ENCODE data around the gene LSAMP.

- TF ChIP-seq STAT6 (CRISPR knock-in tag; conservative IDR thresholded peaks at IDR 0.05; ENCODE audit: low read depth) (no peak), CTCF (IDR thresholded peaks at IDR 0.05) (no peak), IRF2 (CRISPR knock-in tag; IDR thresholded peaks at IDR 0.05; ENCODE audit: borderline replicate concordance, low read depth) (no peak), CREM (CRISPR knock-in tag; IDR thresholded peaks at IDR 0.05) (no peak), FOXJ3 (CRISPR knock-in tag; IDR thresholded peaks at IDR 0.05; ENCODE audit: borderline replicate concordance) (no peak), MAX (CRISPR knock-in tag; IDR thresholded peaks at IDR 0.05) (no peak), ZBTB43 (CRISPR knock-in tag; IDR thresholded peaks at IDR 0.05) (no peak), NR2C2 (CRISPR knock-in tag; IDR thresholded peaks at IDR 0.05) (no peak), ZNF425 (CRISPR knock-in tag; conservative IDR thresholded peaks at IDR 0.05) (no peak), USF2 (CRISPR knock-in tag; IDR thresholded peaks at IDR 0.05) (no peak), ETV6 (CRISPR knock-in tag; IDR thresholded peaks at IDR 0.05) (no peak), USF1 (CRISPR knock-in tag; IDR thresholded peaks at IDR 0.05) (no peak), ATF3 (CRISPR knock-in tag; conservative IDR thresholded peaks at IDR 0.05) (no peak), SP1 (CRISPR knock-in tag; conservative IDR thresholded peaks at IDR 0.05) (no peak)
Measured at GRCh38 chr3:115804713-115805119, 640.6 kb downstream of the LSAMP start.
